HepG2 (cell line): ENCODE data around the gene EPN2. TPM values are rescaled to one million over a fixed set of nuclear protein-coding genes. Genes with fewer than 3 reads are reported as not detected.

ENCODE experiments used
- ATM ChIP-seq: fragments of 450-650 bp; IDR thresholded peaks from 2 replicates; pipeline ENCODE4 v1.7.1; 2017; ENCODE audit warnings: mild to moderate bottlenecking, borderline replicate concordance
- CCDC6 ChIP-seq: sonication (generic); formaldehyde crosslinking; IDR thresholded peaks from 2 replicates; pipeline ENCODE4 v1.8.1; 2022; ENCODE audit warnings: mild to moderate bottlenecking, missing genetic modification reagents, moderate library complexity
- ERF ChIP-seq: IDR thresholded peaks from 2 replicates; pipeline ENCODE4 v1.6.1; 2018; ENCODE audit warnings: missing biosample characterization, missing genetic modification reagents
- HBP1 ChIP-seq: IDR thresholded peaks from 2 replicates; pipeline ENCODE4 v1.6.1; 2016; ENCODE audit warnings: low read depth, control low read depth
- HNRNPUL1 ChIP-seq: fragments of 200-400 bp; formaldehyde crosslinking; IDR thresholded peaks from 2 replicates; pipeline ENCODE4 v1.6.1; 2017; ENCODE audit warnings: low read depth, mild to moderate bottlenecking, low read length, moderate library complexity
- HOMEZ ChIP-seq: IDR thresholded peaks from 2 replicates; pipeline ENCODE4 v1.6.1; 2016; ENCODE audit warnings: low read depth
- NPAS2 ChIP-seq: sonication (generic); formaldehyde crosslinking; IDR thresholded peaks from 2 replicates; pipeline ENCODE4 v1.8.0; 2022; ENCODE audit warnings: mild to moderate bottlenecking, missing genetic modification reagents, borderline replicate concordance
- NR3C1 ChIP-seq: sonication (generic); formaldehyde crosslinking; IDR thresholded peaks from 2 replicates; pipeline ENCODE4 v1.4.0; 2020; ENCODE audit warnings: missing genetic modification reagents
- ONECUT2 ChIP-seq: sonication (generic); formaldehyde crosslinking; IDR thresholded peaks from 2 replicates; pipeline ENCODE4 v1.4.0; 2020; ENCODE audit warnings: missing genetic modification reagents
- PCBP1 ChIP-seq: fragments of 200-400 bp; formaldehyde crosslinking; IDR thresholded peaks from 2 replicates; pipeline ENCODE4 v1.6.1; 2017; ENCODE audit warnings: mild to moderate bottlenecking, low read depth, low read length, borderline replicate concordance
- PITX1 ChIP-seq: sonication (generic); formaldehyde crosslinking; IDR thresholded peaks from 2 replicates; pipeline ENCODE4 v1.5.1; 2020; ENCODE audit warnings: mild to moderate bottlenecking, missing genetic modification reagents
- RBM39 ChIP-seq: fragments of 200-400 bp; formaldehyde crosslinking; IDR thresholded peaks from one replicate; pipeline ENCODE4 v1.6.1; 2018; ENCODE audit warnings: antibody characterized with exemption, mild to moderate bottlenecking, low read depth, low read length; ENCODE audit not compliant: poor library complexity, severe bottlenecking
- RXRA ChIP-seq: sonication (generic); formaldehyde crosslinking; IDR thresholded peaks from 2 replicates; pipeline ENCODE4 v1.5.1; 2020; ENCODE audit warnings: missing genetic modification reagents
- ZBTB44 ChIP-seq: sonication (generic); formaldehyde crosslinking; IDR thresholded peaks from 2 replicates; pipeline ENCODE4 v1.4.0; 2020; ENCODE audit warnings: missing genetic modification reagents
- ZEB1 ChIP-seq: IDR thresholded peaks from 2 replicates; pipeline ENCODE4 v1.6.1; 2012; ENCODE audit warnings: mild to moderate bottlenecking, low read depth, inconsistent platforms; ENCODE audit not compliant: insufficient replicate concordance
- ZFAT ChIP-seq: sonication (generic); formaldehyde crosslinking; conservative IDR thresholded peaks from 2 replicates; pipeline ENCODE4 v1.8.1; 2023; ENCODE audit warnings: missing genetic modification reagents, inconsistent platforms
- ZNF124 ChIP-seq: sonication (generic); formaldehyde crosslinking; IDR thresholded peaks from 2 replicates; pipeline ENCODE4 v1.4.0; 2020; ENCODE audit warnings: missing genetic modification reagents
- ZNF264 ChIP-seq: sonication (generic); formaldehyde crosslinking; IDR thresholded peaks from 2 replicates; pipeline ENCODE4 v1.4.0; 2020; ENCODE audit warnings: missing genetic modification reagents
- ZNF788 ChIP-seq: sonication (generic); formaldehyde crosslinking; IDR thresholded peaks from 2 replicates; pipeline ENCODE4 v1.5.0; 2020; ENCODE audit warnings: mild to moderate bottlenecking, missing genetic modification reagents, borderline replicate concordance
- ZSCAN5A ChIP-seq: sonication (generic); formaldehyde crosslinking; IDR thresholded peaks from 2 replicates; pipeline ENCODE4 v1.8.0; 2022; ENCODE audit warnings: mild to moderate bottlenecking, missing genetic modification reagents, borderline replicate concordance
- polyA plus RNA-seq, 8 experiments: library from polyadenylated mRNA; depleted of rRNA in 3 of 8; stranded (reverse) in 7 of 8; unstranded in 1 of 8; fragments of >200 nt; fragmentation: Illumina TruSeq in 4 of 8; extraction: Trizol in 4 of 8; gene quantifications; 2 replicates each; pipeline versions ENCODE4 v1.2.1 to v1.2.3, GENCODE V29; 2011 to 2016; ENCODE audit warnings: low read depth in 4 of 8, missing spikeins in 1 of 8, mixed read lengths in 1 of 8; ENCODE audit not compliant: insufficient read depth in 1 of 8
- total RNA-seq, 5 experiments: library from RNA; depleted of rRNA; stranded (reverse); fragments of >200 nt; fragmentation: Illumina TruSeq; extraction: Trizol; gene quantifications; 2 replicates each; pipeline ENCODE4 v1.2.3, GENCODE V29; 2016; ENCODE audit warnings: low read depth in 1 of 5

Gene EPN2
- total and polyA plus RNA-seq, 2 of the 13 experiments (the other 11 are each of a cell fraction or from before 2014, with no cell fraction given): 7.8 to 19.2 TPM

GRCh38 chr17:19338031-19338990 lies 101.1 kb downstream of the EPN2 start (continued):
- no peak for TF ChIP-seq NPAS2
- no peak; the same call in 1 of the 2 replicates for TF ChIP-seq ZSCAN5A (CRISPR knock-in tag)
- TF ChIP-seq NR3C1 (CRISPR knock-in tag): no peak
- peak; percentile 93; the same call in 1 of the 2 replicates for TF ChIP-seq CCDC6
- TF ChIP-seq HNRNPUL1: no peak
- peak; percentile 91 for TF ChIP-seq RXRA (CRISPR knock-in tag)
- peak; percentile 70 for TF ChIP-seq ERF
- peak; percentile 48; the same call in 1 of the 2 replicates for TF ChIP-seq HOMEZ (CRISPR knock-in tag)
- no peak for TF ChIP-seq ZFAT (CRISPR knock-in tag)
- TF ChIP-seq PITX1: peak; percentile 79
- TF ChIP-seq ZEB1: no peak
- TF ChIP-seq ZBTB44: peak; percentile 23; the same call in 1 of the 2 replicates
- TF ChIP-seq HBP1 (CRISPR knock-in tag): no peak
- no peak for TF ChIP-seq ONECUT2 (CRISPR knock-in tag)
- peak; percentile 19; the same call in 1 of the 2 replicates for TF ChIP-seq ZNF124 (CRISPR knock-in tag)
- peak; percentile 31; the same call in 1 of the 2 replicates for TF ChIP-seq ZNF788 (CRISPR knock-in tag)
- no peak for TF ChIP-seq PCBP1
- TF ChIP-seq ATM: no peak
- TF ChIP-seq ZNF264: peak; percentile 86; the same call in 1 of the 2 replicates
- TF ChIP-seq RBM39: peak; percentile 78
